T-helper 2 cell treated with Interferon-gamma antibody and Interleukin-4, amounts not matched to agents 100 ng/mL and 5 ng/mL, for 36 hours (primary cell): ENCODE results near the gene PARD3B. TPM values are rescaled to one million over a fixed set of nuclear protein-coding genes. Genes with fewer than 3 reads are reported as not detected.
"Not testable (repeated sequence)": the region's sequence is repeated elsewhere in the genome, so short reads cannot be mapped to it uniquely, and the experiment has no call there.

Source experiments
- intact Hi-C: fragments of 100-400 bp; cut with micrococcal nuclease; formaldehyde crosslinking; loops from one replicate; pipeline ENCODE4 v1.15.1; 2023
- total RNA-seq: library from RNA; stranded (reverse); gene quantifications from 2 replicates; pipeline ENCODE4 v1.2.3, GENCODE V29; 2022

Gene PARD3B
- total RNA-seq, 1 donor from 2014 or later = 1.7 TPM

DNA sequence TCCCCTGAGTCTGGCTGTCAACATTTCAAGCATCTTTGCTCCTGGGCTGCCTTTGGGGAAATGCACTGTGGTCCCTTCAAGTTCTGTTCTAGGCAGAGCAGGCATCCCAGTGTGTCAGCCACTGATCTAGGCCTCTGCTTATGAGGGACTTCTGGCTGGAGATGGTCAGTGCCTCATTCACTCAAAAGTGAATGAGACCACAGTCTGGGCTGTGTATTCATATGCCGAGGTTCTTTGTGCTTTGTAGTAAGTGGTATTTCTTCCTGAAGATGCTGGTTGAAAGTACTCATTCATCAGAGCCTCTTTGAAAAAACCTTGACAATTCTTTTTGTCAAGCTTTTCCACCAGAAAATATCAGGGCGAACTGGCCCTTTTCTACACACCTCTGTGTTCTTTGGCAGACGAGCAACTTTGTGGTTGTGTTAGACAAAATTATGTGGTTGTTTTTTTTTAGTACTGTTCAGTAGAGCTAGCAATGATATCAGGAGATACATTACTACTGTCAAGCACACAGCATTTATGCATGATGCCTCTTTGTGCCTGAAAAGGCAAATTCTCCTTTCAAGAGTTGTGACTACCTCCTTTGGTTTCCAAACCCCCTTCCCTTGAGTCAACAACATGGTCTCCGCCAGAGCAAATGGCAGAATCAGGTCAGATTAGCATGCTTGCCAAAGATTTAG lies 626.1 kb downstream of the PARD3B start:
- intact Hi-C loops = no loop called here

- intact Hi-C loops = no loop called here
These were observed 630.6 kb downstream of the PARD3B start for GRCh38 chr2:205175831-205176230.

GRCh38 chr2:205176546-205176945 lies 631.3 kb downstream of the PARD3B start:
- intact Hi-C loops = no loop called here

DNA sequence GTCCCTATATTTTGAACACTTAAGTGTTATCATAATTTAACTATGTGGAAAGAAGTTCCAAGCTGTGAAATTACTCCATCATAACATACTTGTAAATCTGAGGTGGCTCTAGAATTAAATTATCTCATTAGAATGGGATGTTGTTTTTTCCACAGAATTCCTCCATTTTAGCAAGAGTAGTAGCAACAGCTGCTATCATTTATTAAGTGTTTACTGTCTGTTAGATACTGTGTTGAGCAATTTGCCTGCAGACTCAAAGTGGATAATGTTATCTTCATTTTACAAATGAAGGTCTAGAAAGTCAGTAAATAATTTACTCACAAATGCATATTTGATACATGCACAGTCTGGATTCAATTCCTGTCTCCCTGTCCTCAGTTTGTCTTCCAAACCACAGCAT lies 632.3 kb downstream of the PARD3B start:
- intact Hi-C loops = no loop called here

DNA sequence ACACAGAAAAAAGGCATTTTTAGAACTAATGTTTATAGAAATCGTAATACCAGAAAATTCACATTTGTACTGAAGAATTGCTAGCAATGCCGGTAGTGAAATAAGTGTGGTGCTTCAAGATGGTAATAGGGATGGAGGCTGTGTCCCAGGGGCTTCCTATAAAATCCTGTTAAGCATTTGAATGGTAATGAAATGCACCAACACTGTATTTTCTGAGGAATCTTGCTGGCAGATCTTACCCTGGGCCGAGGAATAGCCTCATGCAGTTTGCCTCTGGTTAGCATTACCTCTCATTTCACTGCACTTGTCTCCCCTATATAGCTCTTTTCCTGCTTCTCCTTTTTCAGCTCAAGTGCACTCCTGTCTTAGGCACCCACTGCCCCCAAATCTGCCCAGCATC lies 635.5 kb downstream of the PARD3B start:
- intact Hi-C loops = no loop called here

DNA sequence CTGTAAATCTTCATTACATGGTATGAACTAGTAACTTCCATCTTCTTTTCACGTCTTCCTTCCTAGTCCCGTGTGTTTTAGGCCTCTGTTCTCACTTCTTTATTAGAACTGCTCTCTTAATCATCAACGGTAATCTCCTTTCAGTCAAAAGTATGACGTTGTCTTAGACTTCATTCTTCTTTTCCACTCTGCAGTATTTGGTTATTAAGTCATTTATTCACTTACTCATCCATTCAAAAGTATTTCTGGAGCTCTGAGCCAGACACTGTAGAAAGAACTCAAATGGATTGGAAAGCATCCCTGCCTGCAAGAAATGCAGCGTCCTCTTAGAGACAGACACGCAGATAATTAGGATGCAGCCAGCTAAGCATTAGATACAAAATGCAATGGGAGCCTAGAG lies 642.5 kb downstream of the PARD3B start:
- intact Hi-C loops = no loop called here

- intact Hi-C loops = no loop called here
These were observed 643.2 kb downstream of the PARD3B start for GRCh38 chr2:205188239-205189138.

GRCh38 chr2:205189301-205189700 lies 644.0 kb downstream of the PARD3B start:
- intact Hi-C loops = no loop called here

DNA sequence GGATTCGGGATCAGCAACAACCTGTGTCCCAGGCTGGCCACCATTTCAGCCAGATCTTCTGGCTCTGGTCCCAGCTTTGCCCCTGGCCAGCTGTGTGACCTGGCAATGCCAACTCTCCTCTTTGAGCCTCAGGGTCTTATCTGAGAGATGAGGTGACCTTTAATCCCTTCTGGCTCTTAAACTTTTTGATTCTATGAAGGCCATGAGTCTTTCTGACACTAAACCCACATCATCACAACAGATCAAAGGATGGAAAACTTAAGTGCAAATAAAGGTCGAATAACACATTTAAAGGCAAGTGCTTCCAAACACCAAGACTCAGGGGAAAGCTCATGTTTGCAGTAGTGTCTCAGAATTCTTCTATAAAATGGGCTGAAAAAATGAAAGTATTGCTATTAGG lies 645.3 kb downstream of the PARD3B start:
- intact Hi-C loops = no loop called here

- intact Hi-C loops = no loop called here
These were observed 648.0 kb downstream of the PARD3B start for GRCh38 chr2:205193125-205193835.

DNA sequence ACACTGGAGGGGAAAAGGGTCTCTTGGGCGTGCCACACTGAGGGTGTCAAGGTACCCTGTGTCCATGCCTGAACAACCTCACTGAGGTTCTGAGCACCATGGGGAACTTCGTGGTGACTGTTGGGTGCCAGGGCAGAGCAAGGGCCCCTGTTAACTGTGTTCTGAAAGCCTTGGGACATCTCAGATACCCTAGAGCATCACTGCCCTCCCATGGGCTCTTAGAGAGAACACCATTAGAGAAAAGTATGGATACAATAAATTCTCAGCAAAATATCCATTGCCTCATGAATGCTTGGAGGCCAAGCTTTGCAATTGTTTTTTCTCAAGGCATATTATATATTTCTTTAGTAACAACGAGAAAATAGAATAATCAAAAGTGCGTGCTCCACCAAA lies 648.6 kb downstream of the PARD3B start:
- intact Hi-C loops = no loop called here

DNA sequence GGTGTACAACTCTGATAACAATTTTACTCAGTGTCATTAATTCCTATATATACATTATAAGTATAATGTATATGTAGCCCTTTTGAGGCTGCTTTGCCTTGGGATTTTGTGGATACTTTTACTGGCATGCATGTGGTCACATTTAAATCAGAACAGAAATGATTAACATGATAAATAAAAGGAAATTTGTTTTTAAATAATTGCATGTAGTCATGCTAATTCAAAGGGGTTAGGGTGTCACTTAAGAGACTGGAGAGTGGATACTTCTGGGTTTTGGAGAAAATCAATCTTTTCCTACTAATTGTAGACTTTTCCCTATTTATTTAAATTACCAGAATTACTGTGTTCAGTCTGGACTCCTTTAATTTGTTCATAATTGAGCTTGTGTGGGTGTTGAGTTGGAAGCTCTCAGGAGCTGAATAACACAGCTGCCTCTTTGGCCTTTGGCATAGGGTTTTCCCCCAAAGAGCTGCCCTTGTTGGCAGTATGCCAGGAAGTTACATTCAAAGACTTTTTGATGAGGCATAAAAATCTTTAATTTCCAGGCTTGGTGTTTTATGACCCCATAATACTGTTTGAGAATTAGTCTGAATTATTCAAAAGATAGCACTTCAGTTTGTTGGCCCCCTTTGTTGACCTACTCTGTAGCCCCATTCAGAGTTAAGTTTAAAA lies 652.3 kb downstream of the PARD3B start:
- intact Hi-C loops = no loop called here

DNA sequence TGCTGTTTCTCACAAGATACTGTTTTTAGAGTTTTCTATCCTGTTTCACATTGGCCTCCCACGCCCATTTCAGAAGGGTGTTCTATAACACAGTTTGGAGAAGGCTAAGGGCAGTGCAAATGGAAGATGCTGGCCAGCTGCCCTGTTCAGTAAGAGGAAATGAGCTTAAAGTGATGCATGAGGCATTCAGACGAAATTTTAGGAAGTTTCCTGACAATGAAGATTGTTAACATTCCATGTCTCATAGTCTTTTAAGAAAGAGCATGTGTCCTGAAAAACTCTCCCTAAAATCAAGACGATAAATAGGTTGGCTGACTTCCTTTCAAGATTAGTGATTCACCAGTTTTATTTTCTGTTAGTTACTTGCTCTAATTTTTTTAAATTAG lies 652.9 kb downstream of the PARD3B start:
- intact Hi-C loops = no loop called here

GRCh38 chr2:205199165-205199850 lies 654.0 kb downstream of the PARD3B start:
- intact Hi-C loops = no loop called here

DNA sequence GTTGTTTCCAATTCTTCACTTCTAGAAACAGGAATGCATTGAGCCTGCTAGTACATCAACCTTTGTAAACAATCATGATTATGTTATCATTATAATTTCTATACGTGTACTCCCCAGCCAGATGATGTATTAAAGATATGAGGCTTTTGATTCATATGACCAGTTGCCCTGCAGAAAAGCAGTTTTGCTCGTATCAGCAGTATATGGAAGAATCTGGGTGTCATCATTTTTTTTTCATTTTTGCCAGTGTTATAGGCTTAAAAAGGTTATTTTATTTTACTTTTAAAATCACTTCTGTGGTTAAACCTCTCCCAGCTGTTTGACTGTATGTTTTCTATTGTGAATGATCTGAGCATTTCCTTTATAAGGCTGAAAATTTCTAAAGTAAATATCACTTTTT lies 665.2 kb downstream of the PARD3B start:
- intact Hi-C loops = no loop called here

GRCh38 chr2:205212357-205212756 lies 667.1 kb downstream of the PARD3B start:
- intact Hi-C loops = no loop called here

DNA sequence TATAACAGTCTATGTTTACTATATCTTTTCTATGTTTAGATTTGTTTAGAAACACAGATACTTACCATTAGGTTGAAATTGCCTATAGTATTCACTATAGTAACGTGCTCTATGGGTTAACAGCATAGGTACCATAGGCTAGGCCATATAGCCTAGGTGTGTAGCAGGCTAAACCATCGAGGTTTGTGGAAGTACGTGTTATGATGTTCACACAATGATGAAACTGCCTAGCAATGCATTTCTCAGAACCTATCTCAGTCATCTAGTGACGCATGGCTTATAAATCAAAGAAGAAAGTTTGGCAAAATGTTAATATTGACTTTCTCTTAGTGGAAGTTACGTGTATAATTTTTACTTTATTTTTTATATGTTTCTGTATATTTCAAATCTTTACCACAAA lies 670.8 kb downstream of the PARD3B start:
- intact Hi-C loops = no loop called here

- intact Hi-C loops = no loop called here
These were observed 671.3 kb downstream of the PARD3B start for GRCh38 chr2:205216580-205216979.

- intact Hi-C loops = no loop called here
These were observed 671.7 kb downstream of the PARD3B start for GRCh38 chr2:205217004-205217403.

- intact Hi-C loops = no loop called here
These were observed 672.8 kb downstream of the PARD3B start for GRCh38 chr2:205218056-205218455.

- intact Hi-C loops = not testable (repeated sequence)
These were observed 673.5 kb downstream of the PARD3B start for GRCh38 chr2:205218816-205219215.
